Neutrophil (primary cell): ENCODE results near the gene DIP2C.

ENCODE experiments used
- H3K27ac ChIP-seq: fragments of 200-600 bp; sonication (generic); 2 replicates; pipeline ENCODE4 v1.5.1; 2016; ENCODE audit warnings: mild to moderate bottlenecking, moderate library complexity
- H3K27me3 ChIP-seq: fragments of 200-600 bp; sonication (generic); 2 replicates; pipeline ENCODE4 v1.6.0; 2016; ENCODE audit warnings: mild to moderate bottlenecking
- H3K36me3 ChIP-seq: fragments of 200-600 bp; sonication (generic); 2 replicates; pipeline ENCODE4 v1.5.1; 2017
- H3K4me1 ChIP-seq, 2 experiments: fragments of 200-600 bp in 1 of 2; sonication (generic) in 1 of 2; 1 replicate in 1 of 2; 2 replicates in 1 of 2; pipeline versions ENCODE4 v1.5.1 to v1.6.1; 2013 to 2016; ENCODE audit warnings: low read depth in 1 of 2, low read length in 1 of 2, mild to moderate bottlenecking in 1 of 2, moderate library complexity in 1 of 2; ENCODE audit not compliant: control insufficient read depth in 1 of 2, insufficient read depth in 1 of 2
- H3K4me3 ChIP-seq, 2 experiments: fragments of 200-600 bp in 1 of 2; sonication (generic) in 1 of 2; 1 replicate in 1 of 2; 2 replicates in 1 of 2; pipeline ENCODE4 v1.5.1; 2013 to 2016; ENCODE audit warnings: low read depth in 1 of 2, low read length in 1 of 2, mild to moderate bottlenecking in 1 of 2, moderate library complexity in 1 of 2
- H3K9me3 ChIP-seq: fragments of 200-600 bp; sonication (generic); 2 replicates; pipeline ENCODE4 v1.5.1; 2016
- CTCF ChIP-seq: fragments of 200-600 bp; sonication (generic); IDR thresholded peaks from 2 replicates; pipeline ENCODE4 v1.5.1; 2016; ENCODE audit warnings: antibody characterized with exemption

DIP2C gene

GRCh38 chr10:541750-542371 lies 147.6 kb downstream of the DIP2C start:
- peaks cover 36% of the 10 kb centered on the region for H3K27me3 ChIP-seq
- H3K4me3 ChIP-seq, result no peak overlapping the region
- TF ChIP-seq CTCF, result no peak
- no peaks in the 10 kb centered on the region for H3K36me3 ChIP-seq
- H3K4me1 ChIP-seq, result no peaks in the 10 kb centered on the region
- H3K27ac ChIP-seq, result no peak overlapping the region
- H3K9me3 ChIP-seq, result no peaks in the 10 kb centered on the region

GRCh38 chr10:541041-541440 lies 148.4 kb downstream of the DIP2C start:
- TF ChIP-seq CTCF, result no peak
- Histone ChIP-seq H3K4me1 (no peaks in the 10 kb centered on the region), H3K4me3 (no peak overlapping the region)

GRCh38 chr10:538895-539294 lies 150.6 kb downstream of the DIP2C start:
- Histone ChIP-seq H3K27ac (no peak overlapping the region), H3K9me3 (no peaks in the 10 kb centered on the region), H3K4me1 (no peaks in the 10 kb centered on the region), H3K4me3 (no peak overlapping the region), H3K27me3 (peaks cover 44% of the 10 kb centered on the region), H3K36me3 (no peaks in the 10 kb centered on the region)
- TF ChIP-seq CTCF, result no peak

More at GRCh38 chr10:541041-541440, 148.4 kb downstream of the DIP2C start:
- Histone ChIP-seq H3K9me3 (no peaks in the 10 kb centered on the region), H3K36me3 (no peaks in the 10 kb centered on the region), H3K27me3 (peaks cover 33% of the 10 kb centered on the region), H3K27ac (no peak overlapping the region)

- H3K27ac ChIP-seq, result no peak overlapping the region
- H3K9me3 ChIP-seq, result no peaks in the 10 kb centered on the region
- H3K36me3 ChIP-seq, result no peaks in the 10 kb centered on the region
- no peaks in the 10 kb centered on the region for H3K4me1 ChIP-seq
- no peak overlapping the region for H3K4me3 ChIP-seq
- TF ChIP-seq CTCF, result no peak
- H3K27me3 ChIP-seq, result peaks cover 46% of the 10 kb centered on the region
These were observed 152.5 kb downstream of the DIP2C start for GRCh38 chr10:536935-537334.

DNA sequence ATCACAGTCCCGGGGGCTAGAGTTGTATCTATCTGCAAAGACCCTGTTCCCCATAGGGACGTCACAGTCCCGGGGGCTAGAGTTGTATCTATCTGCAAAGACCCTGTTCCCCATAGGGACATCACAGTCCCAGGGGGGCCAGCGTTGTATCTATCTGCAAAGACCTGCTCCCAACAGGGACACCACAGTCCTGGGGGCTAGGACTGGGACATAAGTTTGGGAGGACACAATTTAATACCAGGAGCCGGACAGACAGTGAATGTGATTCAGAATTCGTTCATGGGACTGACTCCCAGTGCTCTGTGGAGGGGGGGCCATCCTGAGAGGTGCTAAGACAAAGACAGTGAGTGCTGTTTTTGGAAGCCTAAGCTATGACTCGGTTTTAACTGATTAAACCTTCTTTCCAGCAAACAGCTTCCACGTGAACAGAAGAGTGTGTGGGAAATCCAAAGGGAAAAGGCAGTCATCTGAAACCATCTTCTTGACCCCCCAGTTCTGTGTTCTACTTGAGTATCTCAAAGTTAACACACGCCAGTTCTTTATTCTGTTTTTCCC lies 153.0 kb downstream of the DIP2C start:
- Histone ChIP-seq H3K9me3 (no peaks in the 10 kb centered on the region), H3K27me3 (peaks cover 42% of the 10 kb centered on the region), H3K27ac (no peak overlapping the region), H3K36me3 (no peaks in the 10 kb centered on the region), H3K4me1 (no peaks in the 10 kb centered on the region), H3K4me3 (no peak overlapping the region)
- TF ChIP-seq CTCF, result no peak
